HepG2 (cell line): ENCODE measurements around the gene UGT1A4. TPM values are rescaled to one million over a fixed set of nuclear protein-coding genes. Genes with fewer than 3 reads are reported as not detected.

Source experiments
- ATAC-seq: fragments of 200-7000 bp; cut with Tn5 transposase; 3 replicates; pipeline ENCODE4 v1.9.1; 2020; ENCODE audit warnings: mild to moderate bottlenecking, moderate library complexity
- BruUV-seq: library from RNA; stranded (reverse); fragments of 400-500 nt; replicated peaks from 2 replicates; lab custom pipeline; 2021; lab: Mats Ljungman, UMichigan
- CTCF ChIA-PET: fragments of 300-600 bp; formaldehyde crosslinking; extraction: SDS; loops from one replicate; lab custom pipeline; 2021; ENCODE audit warnings: low total read pairs, inconsistent platforms, low intra/inter-chr PET ratio; lab: Yijun Ruan, JAX
- POLR2A ChIA-PET: fragments of 350-600 bp; sonication (Branson Sonifier 250); formaldehyde crosslinking; loops from one replicate; lab custom pipeline; 2020; ENCODE audit warnings: antibody characterized with exemption, inconsistent platforms; lab: Yijun Ruan, JAX
- DNase-seq: peaks from one replicate; pipeline ENCODE4 v3.0.0-alpha.2; 2015; ENCODE audit warnings: low spot score
- FAIRE-seq: peaks from 3 replicates; lab custom pipeline; 2011; peaks lifted over from hg19 to GRCh38; lab: Jason Lieb, UNC
- H2AFZ ChIP-seq: one replicate; pipeline ENCODE4 v1.6.1; 2011; ENCODE audit warnings: low read length, inconsistent platforms
- H3K27ac ChIP-seq: fragments of 300-600 bp; 3 replicates; pipeline ENCODE4 v1.8.0; 2011; ENCODE audit warnings: mixed run types, mild to moderate bottlenecking, mixed read lengths, low read length, inconsistent platforms; ENCODE audit not compliant: insufficient read depth; ENCODE audit errors: extremely low read length
- H3K27me3 ChIP-seq, 2 experiments: fragments of 200-600 bp in 1 of 2; 2 replicates in 1 of 2; 3 replicates in 1 of 2; pipeline versions ENCODE4 v1.6.0 to v1.8.0; 2011; ENCODE audit warnings: low read length in 2 of 2, mild to moderate bottlenecking in 2 of 2, moderate library complexity in 2 of 2, inconsistent platforms in 1 of 2; ENCODE audit not compliant: insufficient read depth in 2 of 2, control insufficient read depth in 1 of 2
- H3K36me3 ChIP-seq, 2 experiments: fragments of 200-600 bp in 1 of 2; replicated peaks in 1 of 2; 2 replicates in 1 of 2; 3 replicates in 1 of 2; pipeline versions ENCODE4 v1.5.1 to v1.8.0; 2011; ENCODE audit warnings: low read length in 2 of 2, inconsistent platforms in 1 of 2; ENCODE audit not compliant: insufficient read depth in 2 of 2, control insufficient read depth in 1 of 2
- H3K4me1 ChIP-seq: 2 replicates; pipeline ENCODE4 v1.5.1; 2012; ENCODE audit warnings: low read length, inconsistent platforms; ENCODE audit not compliant: insufficient read depth
- H3K4me2 ChIP-seq: 2 replicates; pipeline ENCODE4 v1.6.0; 2011; ENCODE audit warnings: low read depth, low read length, inconsistent platforms
- H3K4me3 ChIP-seq, 3 experiments: fragments of 200-600 bp in 1 of 3; sonication (generic), shearing (Covaris generic) in 1 of 3; replicated peaks in 1 of 3; 2 replicates each; pipeline ENCODE4 v1.5.1; 2011 to 2016; ENCODE audit warnings: low read length in 3 of 3, inconsistent platforms in 2 of 3, low read depth in 2 of 3, mild to moderate bottlenecking in 2 of 3, control low read depth in 1 of 3, mixed read lengths in 1 of 3; ENCODE audit not compliant: insufficient read depth in 1 of 3
- H3K79me2 ChIP-seq: one replicate; pipeline ENCODE4 v1.6.1; 2011; ENCODE audit warnings: low read length, inconsistent platforms; ENCODE audit not compliant: insufficient read depth
- H3K9ac ChIP-seq: 2 replicates; pipeline ENCODE4 v1.6.0; 2011; ENCODE audit warnings: mild to moderate bottlenecking, low read depth, low read length, inconsistent platforms; ENCODE audit not compliant: insufficient read depth
- H3K9me3 ChIP-seq: 2 replicates; pipeline ENCODE4 v1.5.1; 2012; ENCODE audit warnings: mild to moderate bottlenecking, low read length
- H4K20me1 ChIP-seq: 2 replicates; pipeline ENCODE4 v1.6.0; 2011; ENCODE audit warnings: inconsistent platforms, mild to moderate bottlenecking, low read length, moderate library complexity; ENCODE audit not compliant: insufficient read depth
- AGO1 ChIP-seq: fragments of 200-400 bp; formaldehyde crosslinking; IDR thresholded peaks from 2 replicates; pipeline ENCODE4 v1.6.1; 2017; ENCODE audit warnings: mild to moderate bottlenecking, low read depth, low read length, moderate library complexity; ENCODE audit not compliant: poor library complexity, severe bottlenecking
- CC2D1A ChIP-seq: sonication (generic); formaldehyde crosslinking; IDR thresholded peaks from 2 replicates; pipeline ENCODE4 v1.8.1; 2023; ENCODE audit warnings: mild to moderate bottlenecking, missing genetic modification reagents
- NFE2L1 ChIP-seq: sonication (generic); formaldehyde crosslinking; IDR thresholded peaks from 2 replicates; pipeline ENCODE4 v1.4.0; 2020; ENCODE audit warnings: missing genetic modification reagents, mild to moderate bottlenecking, borderline replicate concordance
- PHF21A ChIP-seq: sonication (generic); formaldehyde crosslinking; IDR thresholded peaks from 2 replicates; pipeline ENCODE4 v1.5.0; 2020; ENCODE audit warnings: mild to moderate bottlenecking, missing genetic modification reagents
- RAD51 ChIP-seq: fragments of 450-650 bp; IDR thresholded peaks from 2 replicates; pipeline ENCODE4 v1.6.1; 2016; ENCODE audit warnings: borderline replicate concordance
- RXRA ChIP-seq: sonication (generic); formaldehyde crosslinking; IDR thresholded peaks from 2 replicates; pipeline ENCODE4 v1.5.1; 2020; ENCODE audit warnings: missing genetic modification reagents
- ZNF138 ChIP-seq: sonication (generic); formaldehyde crosslinking; IDR thresholded peaks from 2 replicates; pipeline ENCODE4 v1.5.0; 2020; ENCODE audit warnings: mild to moderate bottlenecking, low read depth, missing genetic modification reagents
- ZNF225 ChIP-seq: sonication (generic); formaldehyde crosslinking; IDR thresholded peaks from 2 replicates; pipeline ENCODE4 v1.4.0; 2020; ENCODE audit warnings: mild to moderate bottlenecking, missing genetic modification reagents
- ZNF652 ChIP-seq: IDR thresholded peaks from 2 replicates; pipeline ENCODE4 v1.6.1; 2016; ENCODE audit warnings: low read depth, borderline replicate concordance
- WGBS: methylation state at CpG from one replicate; pipeline ENCODE4 v1.1.6; 2017; ENCODE audit warnings: low lambda C conversion rate; 5-methylcytosine and 5-hydroxymethylcytosine counted together
- in situ Hi-C: cut with HindIII; loops from 2 replicates; pipeline ENCODE4 v1.10.0; 2017; ENCODE audit warnings: low pct_unique_long_range_greater_than_20kb; ENCODE audit not compliant: extremely low pct_ligation_motif_present
- intact Hi-C: fragments of 100-400 bp; cut with micrococcal nuclease; formaldehyde crosslinking; loops from one replicate; pipeline ENCODE4 v1.10.0; 2022; ENCODE audit not compliant: unreplicated experiment
- polyA plus RNA-seq, 8 experiments: library from polyadenylated mRNA; depleted of rRNA in 3 of 8; stranded (reverse) in 7 of 8; unstranded in 1 of 8; fragments of >200 nt; fragmentation: Illumina TruSeq in 4 of 8; extraction: Trizol in 4 of 8; gene quantifications; 2 replicates each; pipeline versions ENCODE4 v1.2.1 to v1.2.3, GENCODE V29; 2011 to 2016; ENCODE audit warnings: low read depth in 4 of 8, missing spikeins in 1 of 8, mixed read lengths in 1 of 8; ENCODE audit not compliant: insufficient read depth in 1 of 8
- total RNA-seq, 5 experiments: library from RNA; depleted of rRNA; stranded (reverse); fragments of >200 nt; fragmentation: Illumina TruSeq; extraction: Trizol; gene quantifications; 2 replicates each; pipeline ENCODE4 v1.2.3, GENCODE V29; 2016; ENCODE audit warnings: low read depth in 1 of 5
- TF ChIP-seq, protein P1 (sequence below): sonication (generic); formaldehyde crosslinking; IDR thresholded peaks from 2 replicates; pipeline ENCODE4 v1.4.0; 2020; ENCODE audit warnings: missing genetic modification reagents
- TF ChIP-seq, protein P2 (sequence below): sonication (generic); formaldehyde crosslinking; IDR thresholded peaks from 2 replicates; pipeline ENCODE4 v1.4.0; 2020; ENCODE audit warnings: mild to moderate bottlenecking, low read depth, missing genetic modification reagents

The UGT1A4 gene
- total and polyA plus RNA-seq, 2 of the 13 experiments (the other 11 are each of a cell fraction or from before 2014, with no cell fraction given), result not detected

DNA sequence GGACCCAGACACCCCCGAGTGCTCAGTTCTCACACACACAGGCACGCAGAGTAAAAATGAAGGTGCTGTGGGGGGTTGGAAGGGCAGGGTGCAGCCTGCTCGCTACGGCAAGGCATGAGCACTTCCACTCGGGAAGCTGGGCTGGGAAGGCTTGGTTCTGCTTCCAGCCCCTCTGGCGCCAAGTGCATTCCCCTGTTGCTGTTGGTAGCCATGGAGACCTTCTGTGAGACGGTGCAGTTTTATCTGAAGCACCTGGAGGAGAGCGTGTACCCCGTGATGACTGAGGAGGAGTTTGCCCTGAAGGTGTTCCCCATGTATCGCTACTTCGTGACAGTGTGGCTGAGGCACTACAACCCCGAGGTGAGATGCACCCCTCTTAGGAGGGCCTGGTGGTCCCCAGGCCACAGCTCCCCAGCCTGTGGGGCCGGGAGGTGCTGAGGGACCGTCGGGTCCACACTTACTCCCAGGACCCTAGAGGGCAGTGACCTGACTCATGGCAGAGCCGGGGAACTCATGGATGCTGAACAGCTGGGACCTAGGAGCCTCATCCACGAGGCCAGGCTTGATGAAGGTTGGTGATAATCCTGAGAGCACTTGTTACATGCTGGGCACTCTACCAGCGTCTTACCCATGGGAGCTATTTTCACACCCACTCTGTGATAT is 75.1 kb downstream of the UGT1A4 start:
- no peaks in the 10 kb centered on the region for H3K79me2 ChIP-seq
- no peak overlapping the region for H2AFZ ChIP-seq
- CTCF ChIA-PET, result no interaction called here
- TF ChIP-seq RXRA (CRISPR knock-in tag), result 0 out of 2 replicates have a peak, but pooled peaks have one; percentile 9
- no peak for TF ChIP-seq CC2D1A (CRISPR knock-in tag)
- TF ChIP-seq NFE2L1 (CRISPR knock-in tag), result 0 out of 2 replicates have a peak, but pooled peaks have one; percentile 36
- TF ChIP-seq ZNF225, result 0 out of 2 replicates have a peak, but pooled peaks have one; percentile 17
- 0 out of 2 replicates have a peak, but pooled peaks have one; percentile 47 for TF ChIP-seq ZNF138 (CRISPR knock-in tag)
- no peak for TF ChIP-seq RAD51
- FAIRE-seq (no peak), DNase-seq (no peak), ATAC-seq (peak; percentile 20)
- no peak overlapping the region for H3K9ac ChIP-seq
- BruUV-seq, result no TSS peak
- H3K27me3 ChIP-seq, result peaks cover 7 to 52% of the 10 kb centered on the region in 2 experiments; a peak in 3 of 5 replicates
- H3K9me3 ChIP-seq, result no peaks in the 10 kb centered on the region
- no peak overlapping the region for H3K4me2 ChIP-seq
- intact Hi-C loops, result no loop called here
- peaks cover 14% of the 10 kb centered on the region; the same call in 1 of the 2 replicates for H3K4me1 ChIP-seq
- H4K20me1 ChIP-seq, result no peaks in the 10 kb centered on the region
- in situ Hi-C loops, result no loop called here
- WGBS, result 61% methylated on average over 17 of the region's 18 CpGs
- no peaks in the 10 kb centered on the region for H3K36me3 ChIP-seq
- H3K27ac ChIP-seq, result no peak overlapping the region
- POLR2A ChIA-PET, result no interaction called here
- no peak overlapping the region for H3K4me3 ChIP-seq

DNA sequence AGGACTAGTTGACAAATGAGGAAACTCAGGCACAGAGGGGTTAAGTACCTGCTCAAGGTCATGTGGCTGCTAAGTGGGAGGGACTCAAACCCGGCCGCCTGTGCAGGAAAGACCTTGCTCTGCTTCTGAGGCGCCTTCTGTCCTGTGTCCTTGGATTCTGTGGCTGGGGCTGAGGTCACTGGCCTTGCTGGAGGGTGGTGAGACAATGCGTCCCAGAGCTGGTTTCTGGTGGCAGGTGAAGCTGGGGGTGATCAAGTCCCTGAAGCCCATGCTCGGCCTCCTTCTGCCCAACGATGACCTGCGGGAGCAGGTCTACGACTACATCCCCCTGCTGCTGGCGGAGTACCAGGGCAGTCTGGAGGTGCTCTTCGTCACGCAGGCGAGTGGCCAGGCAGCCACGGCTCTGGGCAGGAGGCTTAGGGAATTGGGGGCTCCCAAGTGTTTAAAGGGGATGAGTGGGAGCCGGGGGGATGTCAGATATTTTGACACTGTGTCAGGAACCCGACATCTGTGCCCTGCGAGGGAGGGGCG is 75.7 kb downstream of the UGT1A4 start:
- no peak overlapping the region for H2AFZ ChIP-seq
- no peaks in the 10 kb centered on the region for H3K9me3 ChIP-seq
- TF ChIP-seq ZNF652 (CRISPR knock-in tag) (peak; percentile 81), AGO1 (no peak), PHF21A (CRISPR knock-in tag) (peak; percentile 22; the same call in 1 of the 2 replicates)
- TF ChIP-seq, protein P1, sequence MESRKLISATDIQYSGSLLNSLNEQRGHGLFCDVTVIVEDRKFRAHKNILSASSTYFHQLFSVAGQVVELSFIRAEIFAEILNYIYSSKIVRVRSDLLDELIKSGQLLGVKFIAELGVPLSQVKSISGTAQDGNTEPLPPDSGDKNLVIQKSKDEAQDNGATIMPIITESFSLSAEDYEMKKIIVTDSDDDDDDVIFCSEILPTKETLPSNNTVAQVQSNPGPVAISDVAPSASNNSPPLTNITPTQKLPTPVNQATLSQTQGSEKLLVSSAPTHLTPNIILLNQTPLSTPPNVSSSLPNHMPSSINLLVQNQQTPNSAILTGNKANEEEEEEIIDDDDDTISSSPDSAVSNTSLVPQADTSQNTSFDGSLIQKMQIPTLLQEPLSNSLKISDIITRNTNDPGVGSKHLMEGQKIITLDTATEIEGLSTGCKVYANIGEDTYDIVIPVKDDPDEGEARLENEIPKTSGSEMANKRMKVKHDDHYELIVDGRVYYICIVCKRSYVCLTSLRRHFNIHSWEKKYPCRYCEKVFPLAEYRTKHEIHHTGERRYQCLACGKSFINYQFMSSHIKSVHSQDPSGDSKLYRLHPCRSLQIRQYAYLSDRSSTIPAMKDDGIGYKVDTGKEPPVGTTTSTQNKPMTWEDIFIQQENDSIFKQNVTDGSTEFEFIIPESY (CRISPR knock-in tag), result peak; percentile 96
- TF ChIP-seq, protein P2, sequence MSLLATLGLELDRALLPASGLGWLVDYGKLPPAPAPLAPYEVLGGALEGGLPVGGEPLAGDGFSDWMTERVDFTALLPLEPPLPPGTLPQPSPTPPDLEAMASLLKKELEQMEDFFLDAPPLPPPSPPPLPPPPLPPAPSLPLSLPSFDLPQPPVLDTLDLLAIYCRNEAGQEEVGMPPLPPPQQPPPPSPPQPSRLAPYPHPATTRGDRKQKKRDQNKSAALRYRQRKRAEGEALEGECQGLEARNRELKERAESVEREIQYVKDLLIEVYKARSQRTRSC (CRISPR knock-in tag), result no peak
- TF ChIP-seq, all 625 proteins: peak for 3
- Histone ChIP-seq H3K27me3 (peaks cover 7 to 58% of the 10 kb centered on the region in 2 experiments; a peak in 3 of 5 replicates), H3K36me3 (no peaks in the 10 kb centered on the region), H3K27ac (no peak overlapping the region), H3K4me3 (no peak overlapping the region), H4K20me1 (no peaks in the 10 kb centered on the region), H3K9ac (no peak overlapping the region), H3K4me2 (no peak overlapping the region), H3K4me1 (peaks cover 14% of the 10 kb centered on the region; the same call in 1 of the 2 replicates), H3K79me2 (no peaks in the 10 kb centered on the region)
- no TSS peak for BruUV-seq
- intact Hi-C loops, result no loop called here
- CTCF ChIA-PET, result no interaction called here
- in situ Hi-C loops, result no loop called here
- POLR2A ChIA-PET, result no interaction called here
- peak; percentile 32 for ATAC-seq
- FAIRE-seq, result no peak
- DNase-seq, result no peak
- WGBS, result 68% methylated on average over 17 of the region's 17 CpGs
